Choroid plexus epithelial cell (primary cell): ENCODE data around the gene TESK2.

Source experiments
- DNase-seq: peaks from one replicate; pipeline ENCODE4 v3.0.0-alpha.2; 2010; ENCODE audit warnings: low read depth
- H3K4me3 ChIP-seq: 2 replicates; pipeline ENCODE4 v1.5.1; 2011; ENCODE audit warnings: low read depth, mild to moderate bottlenecking, control low read depth, low read length, moderate library complexity
- TF ChIP-seq, protein P1 (sequence below): conservative IDR thresholded peaks from 2 replicates; pipeline ENCODE4 v1.5.1; 2011; ENCODE audit warnings: low read depth, mild to moderate bottlenecking, control low read depth, inconsistent platforms, low read length, moderate library complexity

Gene TESK2

DNA sequence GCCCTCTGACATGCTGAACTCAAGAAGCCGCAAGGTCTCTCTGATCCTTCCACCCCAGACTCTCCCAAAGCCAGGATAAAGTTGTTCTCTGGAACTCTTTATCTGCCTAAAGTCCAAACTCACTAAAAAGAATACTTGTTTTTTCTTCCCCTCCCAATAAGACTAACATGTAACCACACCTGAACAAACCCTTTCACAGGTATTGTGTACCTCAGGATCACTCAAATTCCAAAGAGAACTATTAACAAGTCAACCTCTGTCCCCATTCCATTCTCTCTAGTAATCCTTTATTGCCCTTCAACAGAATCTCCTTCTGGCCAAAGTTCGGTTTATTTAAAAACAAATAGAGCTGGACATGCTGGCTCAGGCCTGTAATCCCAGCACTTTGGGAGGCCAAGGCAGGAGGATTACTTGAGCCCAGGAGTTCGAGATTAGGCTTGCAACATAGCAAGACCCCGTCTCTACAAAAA, 155.1 kb downstream of the TESK2 start:
- H3K4me3 ChIP-seq = no peak overlapping the region
- no peak for DNase-seq
- TF ChIP-seq, protein P1, sequence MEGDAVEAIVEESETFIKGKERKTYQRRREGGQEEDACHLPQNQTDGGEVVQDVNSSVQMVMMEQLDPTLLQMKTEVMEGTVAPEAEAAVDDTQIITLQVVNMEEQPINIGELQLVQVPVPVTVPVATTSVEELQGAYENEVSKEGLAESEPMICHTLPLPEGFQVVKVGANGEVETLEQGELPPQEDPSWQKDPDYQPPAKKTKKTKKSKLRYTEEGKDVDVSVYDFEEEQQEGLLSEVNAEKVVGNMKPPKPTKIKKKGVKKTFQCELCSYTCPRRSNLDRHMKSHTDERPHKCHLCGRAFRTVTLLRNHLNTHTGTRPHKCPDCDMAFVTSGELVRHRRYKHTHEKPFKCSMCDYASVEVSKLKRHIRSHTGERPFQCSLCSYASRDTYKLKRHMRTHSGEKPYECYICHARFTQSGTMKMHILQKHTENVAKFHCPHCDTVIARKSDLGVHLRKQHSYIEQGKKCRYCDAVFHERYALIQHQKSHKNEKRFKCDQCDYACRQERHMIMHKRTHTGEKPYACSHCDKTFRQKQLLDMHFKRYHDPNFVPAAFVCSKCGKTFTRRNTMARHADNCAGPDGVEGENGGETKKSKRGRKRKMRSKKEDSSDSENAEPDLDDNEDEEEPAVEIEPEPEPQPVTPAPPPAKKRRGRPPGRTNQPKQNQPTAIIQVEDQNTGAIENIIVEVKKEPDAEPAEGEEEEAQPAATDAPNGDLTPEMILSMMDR = no peak

DNA sequence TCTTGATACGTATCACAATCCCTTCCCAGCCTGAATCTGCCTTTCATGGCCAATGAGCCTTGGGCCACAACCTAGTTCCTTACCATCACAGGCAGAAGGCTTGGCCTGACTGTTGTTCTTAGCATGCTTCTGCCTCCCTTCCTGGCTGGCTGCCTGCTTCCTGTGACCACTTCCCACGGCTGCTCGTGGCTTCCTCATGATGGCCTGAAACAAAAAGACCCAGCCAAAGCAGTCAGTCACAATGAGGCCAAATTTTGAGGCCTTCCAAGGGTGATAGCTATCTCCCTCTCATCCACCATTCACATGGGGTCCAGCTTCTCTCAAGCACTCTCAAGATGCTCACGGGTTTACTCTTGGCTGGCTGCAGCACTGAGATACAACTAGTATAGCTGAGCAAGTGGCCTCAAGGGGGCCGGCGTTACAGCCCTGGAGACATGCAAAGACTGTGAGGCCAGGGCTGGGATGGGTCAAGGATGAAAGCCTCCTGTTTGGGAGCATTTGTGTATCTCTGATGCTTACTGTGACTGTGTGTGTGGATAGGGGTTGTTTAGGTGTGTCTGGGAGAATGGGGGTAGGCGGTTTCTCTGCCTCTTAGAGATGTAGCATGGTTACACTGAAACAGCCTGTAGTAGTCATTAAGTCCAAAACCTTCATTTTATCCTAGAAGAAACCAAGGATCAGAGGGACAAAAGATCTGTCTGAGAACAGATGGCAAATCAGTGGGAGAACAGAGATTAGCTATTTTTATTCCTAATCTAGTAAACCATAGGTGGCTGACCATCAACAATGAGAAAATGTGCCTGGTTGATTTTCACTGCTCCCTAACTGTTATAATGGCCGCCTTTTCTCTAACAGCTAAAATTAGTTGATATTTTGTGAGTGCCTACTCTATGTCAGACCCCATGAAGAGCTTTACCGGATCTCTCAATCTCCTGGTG, 156.4 kb downstream of the TESK2 start:
- DNase-seq = peak; percentile 37
- H3K4me3 ChIP-seq = no peak overlapping the region
- TF ChIP-seq, protein P1 = peak; percentile 27

DNA sequence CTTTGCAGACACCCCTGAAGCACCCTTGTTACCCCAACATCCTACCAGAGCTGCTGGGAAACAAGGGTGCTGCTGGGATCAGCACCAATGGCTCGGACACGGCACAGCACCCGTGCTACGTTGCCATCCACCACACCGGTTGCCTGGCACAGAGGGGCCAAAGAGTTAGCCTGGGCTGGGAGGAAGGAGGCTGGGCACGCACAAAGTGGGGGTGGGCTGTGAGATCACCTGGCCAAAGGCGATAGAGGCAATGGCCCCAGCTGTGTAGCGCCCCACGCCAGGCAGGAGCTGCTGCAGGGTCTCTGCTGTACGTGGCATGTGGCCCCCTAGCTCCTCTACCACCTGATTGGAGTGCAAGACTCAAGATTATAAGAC, 158.6 kb downstream of the TESK2 start:
- H3K4me3 ChIP-seq = no peak overlapping the region
- no peak for DNase-seq
- TF ChIP-seq, protein P1 = no peak

DNA sequence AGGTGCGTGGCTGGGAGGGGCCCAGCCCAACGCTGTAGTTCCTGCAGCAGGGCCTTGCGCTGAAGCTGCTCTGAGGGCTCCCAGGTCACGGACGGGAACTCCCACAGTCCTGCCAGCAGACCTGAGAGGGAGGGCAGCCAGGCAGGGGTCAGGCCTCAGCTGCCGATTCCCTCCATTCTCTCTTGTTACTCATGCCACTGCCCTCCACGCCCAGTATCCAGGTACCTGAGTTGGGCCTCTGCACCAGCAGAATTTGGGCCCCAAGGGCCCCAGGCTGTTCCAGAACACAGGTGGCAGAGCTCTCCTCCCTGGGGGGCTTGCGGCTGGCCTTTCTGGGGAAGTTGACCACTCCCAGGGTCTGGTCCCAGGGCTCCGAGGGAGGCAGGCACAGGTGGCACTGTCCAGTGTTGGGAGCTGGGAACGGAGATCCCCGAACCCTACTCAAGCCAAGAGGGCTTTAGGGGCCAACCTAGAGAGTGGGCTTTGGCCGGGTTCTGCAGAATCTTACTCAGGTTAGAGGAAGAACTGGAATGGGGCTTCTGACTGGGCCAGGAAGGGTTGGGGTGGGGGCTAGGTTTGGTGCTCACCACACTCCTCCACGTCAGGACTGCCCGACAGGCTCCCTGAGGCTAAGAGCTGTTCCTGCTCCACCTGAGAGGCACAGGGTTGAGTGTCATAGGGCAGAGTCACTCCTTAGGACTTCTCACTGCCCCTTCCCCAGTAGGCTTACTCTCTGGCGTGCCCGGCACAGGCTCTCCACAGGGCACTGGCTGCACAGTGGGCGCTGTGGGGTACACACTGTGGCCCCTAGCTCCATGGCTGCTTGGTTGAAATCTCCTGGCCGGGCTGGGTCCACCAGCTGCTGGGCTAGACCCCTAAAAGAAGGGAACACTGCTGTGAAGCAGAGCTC, 159.3 kb downstream of the TESK2 start:
- TF ChIP-seq, protein P1 = no peak
- H3K4me3 ChIP-seq = no peak overlapping the region
- no peak for DNase-seq

DNA sequence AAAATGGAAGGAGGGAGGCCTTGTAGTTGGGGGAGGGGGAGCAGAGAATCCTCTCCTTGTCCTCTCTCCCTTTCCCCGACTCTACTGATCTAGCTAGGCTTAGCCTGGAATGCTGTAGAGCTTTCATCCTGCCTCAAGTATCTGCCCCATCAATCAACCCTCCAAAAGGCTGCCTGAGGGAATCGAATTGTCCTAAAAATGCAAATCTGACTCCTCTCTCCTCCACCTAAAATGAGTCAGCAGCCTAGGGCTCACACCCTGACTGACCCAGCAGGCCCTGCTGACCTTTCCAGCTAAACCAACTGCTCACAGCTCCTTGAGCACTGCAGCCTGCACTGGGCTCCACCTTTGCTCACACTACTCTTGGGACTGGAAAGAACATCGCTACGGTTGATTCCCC, 161.5 kb downstream of the TESK2 start:
- H3K4me3 ChIP-seq = no peak overlapping the region
- TF ChIP-seq, protein P1 = no peak
- no peak for DNase-seq

DNA sequence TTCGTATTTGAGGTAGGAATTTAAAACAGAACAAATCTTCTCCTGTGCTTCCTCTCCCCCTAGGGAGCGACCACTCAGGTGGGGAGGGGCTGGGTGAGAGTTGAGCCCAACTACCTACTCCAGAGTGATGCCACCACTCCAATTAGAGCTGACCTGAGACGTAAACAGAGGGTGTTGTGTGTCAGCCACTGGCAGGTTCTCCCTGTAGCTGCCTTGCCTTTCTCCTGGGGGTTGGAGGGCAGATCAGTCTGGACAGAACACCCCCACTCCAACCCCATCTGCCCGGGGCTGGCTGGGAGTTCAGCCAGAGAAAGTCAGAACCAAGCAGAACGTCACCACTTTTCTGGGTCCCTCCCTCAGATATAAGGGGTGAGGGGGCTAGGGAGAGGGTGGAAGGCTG, 162.3 kb downstream of the TESK2 start:
- no peak overlapping the region for H3K4me3 ChIP-seq
- DNase-seq = no peak
- TF ChIP-seq, protein P1 = no peak
